Smooth muscle cell (in vitro differentiated cells): ENCODE data around the gene STEAP3. TPM values are rescaled to one million over a fixed set of nuclear protein-coding genes. Genes with fewer than 3 reads are reported as not detected.
A peak's percentile ranks its signal among the peaks of the same experiment; 100 is the strongest.

Experiments
- DNase-seq: peaks from one replicate; lab custom pipeline; 2025; ENCODE audit not compliant: unreplicated experiment; lab: John Stamatoyannopoulos, UW
- H2AFZ ChIP-seq: fragments of 200-600 bp; sonication (generic); 2 replicates; pipeline ENCODE4 v1.6.0; 2016; ENCODE audit warnings: antibody characterized with exemption, low read depth, mild to moderate bottlenecking
- H3F3A ChIP-seq: fragments of 200-600 bp; sonication (generic); 2 replicates; pipeline ENCODE4 v1.6.0; 2017; ENCODE audit warnings: antibody characterized with exemption, low read depth
- H3K27ac ChIP-seq: fragments of 200-600 bp; sonication (generic); 2 replicates; pipeline ENCODE4 v1.5.1; 2016; ENCODE audit warnings: low read depth, mild to moderate bottlenecking
- H3K27me3 ChIP-seq: fragments of 200-600 bp; sonication (generic); 2 replicates; pipeline ENCODE4 v1.6.1; 2016; ENCODE audit warnings: low read depth, mild to moderate bottlenecking
- H3K36me3 ChIP-seq: fragments of 200-600 bp; sonication (generic); 2 replicates; pipeline ENCODE4 v1.5.1; 2016; ENCODE audit warnings: low read depth
- H3K4me1 ChIP-seq: fragments of 200-600 bp; sonication (generic); 2 replicates; pipeline ENCODE4 v1.5.1; 2016; ENCODE audit warnings: low read depth
- H3K4me2 ChIP-seq: fragments of 200-600 bp; sonication (generic); 2 replicates; pipeline ENCODE4 v1.6.0; 2016; ENCODE audit warnings: mild to moderate bottlenecking
- H3K4me3 ChIP-seq: fragments of 200-600 bp; sonication (generic); 2 replicates; pipeline ENCODE4 v1.5.1; 2016; ENCODE audit warnings: mild to moderate bottlenecking
- H3K79me2 ChIP-seq: fragments of 200-600 bp; sonication (generic); 2 replicates; pipeline ENCODE4 v1.6.0; 2016; ENCODE audit warnings: low read depth, mild to moderate bottlenecking
- H3K9ac ChIP-seq: fragments of 200-600 bp; sonication (generic); 2 replicates; pipeline ENCODE4 v1.6.0; 2016; ENCODE audit warnings: low read depth
- H3K9me3 ChIP-seq: fragments of 200-600 bp; sonication (generic); replicated peaks from 2 replicates; pipeline ENCODE4 v1.5.1; 2016; ENCODE audit warnings: low read depth
- H4K20me1 ChIP-seq: fragments of 200-600 bp; sonication (generic); 2 replicates; pipeline ENCODE4 v1.6.0; 2016; ENCODE audit warnings: low read depth
- CTCF ChIP-seq: fragments of 200-600 bp; sonication (generic); IDR thresholded peaks from 2 replicates; pipeline ENCODE4 v1.5.1; 2017; ENCODE audit warnings: borderline replicate concordance, mild to moderate bottlenecking, antibody characterized with exemption; ENCODE audit not compliant: insufficient read depth, poor library complexity, severe bottlenecking
- WGBS: methylation state at CpG from one replicate; pipeline ENCODE4 v1.1.7; 2016; ENCODE audit warnings: low lambda C conversion rate; 5-methylcytosine and 5-hydroxymethylcytosine counted together
- polyA plus RNA-seq: library from polyadenylated mRNA; unstranded; fragments of >200 nt; fragmentation: Nextera tagmentation; extraction: Ambion mirVana; gene quantifications from 2 replicates; pipeline ENCODE4 v1.2.1, GENCODE V29; 2016
- total RNA-seq: library from RNA; depleted of rRNA; stranded (reverse); fragments of >200 nt; gene quantifications from 2 replicates; pipeline ENCODE4 v1.2.3, GENCODE V29; 2014

Gene STEAP3
- total and polyA plus RNA-seq, 2 experiments from 2014 or later, result 0.87 to 2.9 TPM

DNA sequence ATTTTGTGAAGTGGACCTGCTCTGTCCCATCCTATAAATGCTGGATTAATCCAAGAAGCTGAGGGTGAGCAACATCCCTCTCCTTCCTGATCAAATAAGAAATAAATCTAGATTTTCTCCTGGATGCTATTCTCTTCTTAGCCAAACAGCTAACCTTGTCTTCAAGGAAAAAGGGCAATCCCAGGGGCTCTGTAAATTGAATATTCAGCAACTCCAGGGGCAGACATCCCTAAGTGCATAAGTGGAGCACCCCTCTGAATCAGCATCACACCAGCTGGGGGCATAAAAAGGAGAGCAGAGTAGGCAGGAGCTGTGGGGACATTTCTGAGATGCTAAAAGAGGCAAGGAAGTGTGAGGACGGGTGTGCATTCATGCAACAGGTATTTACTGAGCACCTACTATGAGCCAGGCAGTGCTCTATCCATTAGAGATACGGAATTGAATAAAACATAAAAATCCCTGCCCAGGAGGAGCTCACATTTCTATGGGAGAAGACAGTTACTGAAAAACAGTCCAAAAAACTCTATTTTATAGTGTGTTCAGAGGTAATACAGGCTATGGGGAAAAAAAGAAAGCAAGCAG is 2.8 kb upstream of the STEAP3 start:
- no peak for DNase-seq
- H3K27ac ChIP-seq, result no peak overlapping the region
- WGBS, result 97% methylated on average over 2 of the region's 2 CpGs
- H3K4me1 ChIP-seq, result peaks cover 4% of the 10 kb centered on the region
- no peaks in the 10 kb centered on the region for H4K20me1 ChIP-seq
- peaks cover 21% of the 10 kb centered on the region for H3K27me3 ChIP-seq
- H3K79me2 ChIP-seq, result no peaks in the 10 kb centered on the region
- H2AFZ ChIP-seq, result no peak overlapping the region
- H3F3A ChIP-seq, result no peaks in the 10 kb centered on the region
- H3K9ac ChIP-seq, result no peak overlapping the region
- no peak overlapping the region for H3K4me2 ChIP-seq
- no peaks in the 10 kb centered on the region for H3K9me3 ChIP-seq
- H3K4me3 ChIP-seq, result no peak overlapping the region
- H3K36me3 ChIP-seq, result no peaks in the 10 kb centered on the region
- no peak for TF ChIP-seq CTCF

DNA sequence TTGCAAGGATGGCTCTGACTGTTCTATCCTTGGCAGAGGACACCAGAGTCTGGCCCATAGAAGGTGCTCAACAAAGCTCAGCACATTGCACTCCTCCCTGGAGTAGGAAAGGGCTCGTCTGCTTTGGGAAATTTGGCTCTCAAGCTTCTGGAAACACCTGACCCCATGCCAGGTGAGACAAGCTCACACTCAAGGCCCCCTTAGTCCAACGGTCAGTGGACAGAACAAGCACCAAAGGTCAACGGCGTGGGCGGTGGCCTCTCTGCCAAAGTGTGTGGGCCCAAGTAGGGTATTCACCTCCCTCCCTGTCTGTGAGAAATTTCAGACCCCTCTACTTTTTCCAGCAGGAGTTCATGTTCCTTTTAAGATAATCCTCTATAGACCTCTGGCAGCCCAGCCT is 2.0 kb upstream of the STEAP3 start:
- Histone ChIP-seq H3K27me3 (peaks cover 25% of the 10 kb centered on the region), H3F3A (no peaks in the 10 kb centered on the region), H3K4me2 (no peak overlapping the region), H3K36me3 (no peaks in the 10 kb centered on the region), H3K4me3 (no peak overlapping the region), H3K9me3 (no peaks in the 10 kb centered on the region), H2AFZ (no peak overlapping the region), H3K79me2 (no peaks in the 10 kb centered on the region), H3K9ac (no peak overlapping the region), H3K4me1 (peaks cover 4% of the 10 kb centered on the region), H3K27ac (no peak overlapping the region), H4K20me1 (no peaks in the 10 kb centered on the region)
- TF ChIP-seq CTCF, result no peak
- WGBS, result 75% methylated on average over 5 of the region's 5 CpGs
- no peak for DNase-seq

DNA sequence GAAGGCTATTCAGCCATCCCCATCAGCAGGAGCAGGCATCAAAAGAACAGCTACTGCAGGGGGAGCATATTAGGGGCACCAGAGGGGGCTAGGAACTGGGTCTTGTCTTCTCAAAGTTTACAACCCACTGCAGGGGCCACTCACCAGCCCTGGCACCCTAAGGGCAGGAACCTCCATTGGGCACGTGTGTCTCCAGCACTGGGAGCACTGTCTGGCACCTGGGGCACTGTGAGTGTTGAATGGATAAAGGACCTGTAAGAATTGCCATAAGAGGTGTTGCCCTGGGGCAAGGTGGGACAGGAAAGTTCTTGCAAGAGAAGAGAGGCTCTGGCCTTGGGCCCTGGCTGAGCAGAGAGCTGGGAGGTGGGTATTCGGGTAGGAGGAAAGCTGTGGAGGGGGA is 1.4 kb upstream of the STEAP3 start:
- Histone ChIP-seq H3K27me3 (peaks cover 25% of the 10 kb centered on the region), H3K36me3 (no peaks in the 10 kb centered on the region), H3K9ac (no peak overlapping the region), H3K79me2 (no peaks in the 10 kb centered on the region), H3K4me1 (peaks cover 4% of the 10 kb centered on the region), H4K20me1 (no peaks in the 10 kb centered on the region), H2AFZ (no peak overlapping the region), H3K27ac (no peak overlapping the region), H3K4me3 (no peak overlapping the region), H3K4me2 (no peak overlapping the region), H3F3A (no peaks in the 10 kb centered on the region), H3K9me3 (no peaks in the 10 kb centered on the region)
- WGBS, result 68% methylated on average over 2 of the region's 2 CpGs
- TF ChIP-seq CTCF, result no peak
- no peak for DNase-seq

DNA sequence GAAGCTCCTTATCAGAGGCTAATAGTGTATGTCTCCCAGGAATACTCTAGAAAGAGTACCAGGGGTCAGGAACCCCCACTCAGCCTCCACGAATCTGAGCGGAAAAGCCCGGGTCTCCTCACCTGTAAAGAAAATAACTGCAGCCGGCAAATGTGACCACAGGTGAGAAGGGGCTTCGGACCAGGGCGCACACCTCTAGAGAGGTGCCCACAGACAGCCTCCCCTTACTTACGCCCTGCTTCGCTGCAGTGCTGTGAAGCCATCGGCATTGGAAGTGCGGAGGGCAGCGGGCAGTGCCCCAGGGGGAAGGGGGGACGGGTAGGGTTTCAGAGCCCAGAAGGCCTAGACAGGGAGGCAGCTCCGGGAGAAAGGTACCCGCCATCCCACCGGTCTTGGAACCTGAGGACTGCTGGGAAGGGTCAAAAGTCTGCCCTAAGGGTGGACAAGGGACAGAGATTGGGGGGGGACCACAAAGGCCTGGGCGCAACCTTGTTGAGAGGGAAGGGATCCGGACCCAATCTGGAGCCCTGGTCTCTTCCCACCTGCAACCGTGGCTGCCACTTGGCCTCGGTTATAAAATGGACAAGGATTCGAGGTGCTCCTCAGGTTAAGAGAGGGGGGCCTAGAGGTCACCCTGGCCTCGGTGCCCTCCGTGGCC is 642 bp upstream of the STEAP3 start:
- Histone ChIP-seq H3K36me3 (no peaks in the 10 kb centered on the region), H3K4me2 (peak overlapping the region; percentile 91), H3K27ac (no peak overlapping the region), H3K79me2 (no peaks in the 10 kb centered on the region), H3K4me1 (peaks cover 4% of the 10 kb centered on the region), H2AFZ (peak overlapping the region; percentile 91), H3K27me3 (peaks cover 25% of the 10 kb centered on the region), H3F3A (no peaks in the 10 kb centered on the region), H3K4me3 (peak overlapping the region; percentile 54), H3K9me3 (no peaks in the 10 kb centered on the region), H3K9ac (no peak overlapping the region), H4K20me1 (no peaks in the 10 kb centered on the region)
- WGBS, result 72% methylated on average over 22 of the region's 22 CpGs
- DNase-seq, result no peak
- TF ChIP-seq CTCF, result no peak
